HCT116 (cell line): Measurements from ENCODE around the gene ZYG11B.

ENCODE experiments used
- CBX3 ChIP-seq: IDR thresholded peaks from 2 replicates; pipeline ENCODE4 v1.6.1; 2012; ENCODE audit warnings: low read depth
- EZH2 ChIP-seq: fragments of 200-600 bp; sonication (generic); IDR thresholded peaks from 2 replicates; pipeline ENCODE4 v1.6.1; 2017; ENCODE audit warnings: antibody characterized with exemption, mixed run types
- POLR2AphosphoS5 ChIP-seq: IDR thresholded peaks from 2 replicates; pipeline ENCODE4 v1.6.1; 2011; ENCODE audit warnings: mild to moderate bottlenecking, low read depth, low read length, moderate library complexity
- REST ChIP-seq: IDR thresholded peaks from 2 replicates; pipeline ENCODE4 v1.6.1; 2012; ENCODE audit warnings: low read depth
- TF ChIP-seq, protein P1 (sequence below), 3 experiments: fragments of 200-600 bp in 1 of 3; sonication (generic) in 1 of 3; IDR thresholded peaks in 2 of 3; conservative IDR thresholded peaks in 1 of 3; 2 replicates each; pipeline ENCODE4 v1.5.1; 2012 to 2017; ENCODE audit warnings: low read depth in 2 of 3, low read length in 2 of 3, antibody characterized with exemption in 1 of 3, borderline replicate concordance in 1 of 3, control low read depth in 1 of 3, mild to moderate bottlenecking in 1 of 3, mixed read lengths in 1 of 3, mixed run types in 1 of 3, moderate library complexity in 1 of 3; ENCODE audit not compliant: insufficient read depth in 1 of 3
- TF ChIP-seq, protein P2 (sequence below): IDR thresholded peaks from 2 replicates; pipeline ENCODE4 v1.6.1; 2011; ENCODE audit warnings: mild to moderate bottlenecking, low read length, moderate library complexity; ENCODE audit not compliant: insufficient replicate concordance; ENCODE audit errors: extremely low read depth
- TF ChIP-seq, protein P3 (sequence below): IDR thresholded peaks from 2 replicates; pipeline ENCODE4 v1.6.1; 2012

GRCh38 chr1:52707927-52708655, 18.2 kb upstream of the ZYG11B start:
- TF ChIP-seq, protein P1, sequence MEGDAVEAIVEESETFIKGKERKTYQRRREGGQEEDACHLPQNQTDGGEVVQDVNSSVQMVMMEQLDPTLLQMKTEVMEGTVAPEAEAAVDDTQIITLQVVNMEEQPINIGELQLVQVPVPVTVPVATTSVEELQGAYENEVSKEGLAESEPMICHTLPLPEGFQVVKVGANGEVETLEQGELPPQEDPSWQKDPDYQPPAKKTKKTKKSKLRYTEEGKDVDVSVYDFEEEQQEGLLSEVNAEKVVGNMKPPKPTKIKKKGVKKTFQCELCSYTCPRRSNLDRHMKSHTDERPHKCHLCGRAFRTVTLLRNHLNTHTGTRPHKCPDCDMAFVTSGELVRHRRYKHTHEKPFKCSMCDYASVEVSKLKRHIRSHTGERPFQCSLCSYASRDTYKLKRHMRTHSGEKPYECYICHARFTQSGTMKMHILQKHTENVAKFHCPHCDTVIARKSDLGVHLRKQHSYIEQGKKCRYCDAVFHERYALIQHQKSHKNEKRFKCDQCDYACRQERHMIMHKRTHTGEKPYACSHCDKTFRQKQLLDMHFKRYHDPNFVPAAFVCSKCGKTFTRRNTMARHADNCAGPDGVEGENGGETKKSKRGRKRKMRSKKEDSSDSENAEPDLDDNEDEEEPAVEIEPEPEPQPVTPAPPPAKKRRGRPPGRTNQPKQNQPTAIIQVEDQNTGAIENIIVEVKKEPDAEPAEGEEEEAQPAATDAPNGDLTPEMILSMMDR (IDR thresholded peaks at IDR 0.05 in 2 of 3, conservative IDR thresholded peaks at IDR 0.05 in 1 of 3; ENCODE audit: borderline replicate concordance in 1 of 3, insufficient read depth in 1 of 3, low read depth in 2 of 3, low read length in 2 of 3), result no peak
- TF ChIP-seq, protein P2, sequence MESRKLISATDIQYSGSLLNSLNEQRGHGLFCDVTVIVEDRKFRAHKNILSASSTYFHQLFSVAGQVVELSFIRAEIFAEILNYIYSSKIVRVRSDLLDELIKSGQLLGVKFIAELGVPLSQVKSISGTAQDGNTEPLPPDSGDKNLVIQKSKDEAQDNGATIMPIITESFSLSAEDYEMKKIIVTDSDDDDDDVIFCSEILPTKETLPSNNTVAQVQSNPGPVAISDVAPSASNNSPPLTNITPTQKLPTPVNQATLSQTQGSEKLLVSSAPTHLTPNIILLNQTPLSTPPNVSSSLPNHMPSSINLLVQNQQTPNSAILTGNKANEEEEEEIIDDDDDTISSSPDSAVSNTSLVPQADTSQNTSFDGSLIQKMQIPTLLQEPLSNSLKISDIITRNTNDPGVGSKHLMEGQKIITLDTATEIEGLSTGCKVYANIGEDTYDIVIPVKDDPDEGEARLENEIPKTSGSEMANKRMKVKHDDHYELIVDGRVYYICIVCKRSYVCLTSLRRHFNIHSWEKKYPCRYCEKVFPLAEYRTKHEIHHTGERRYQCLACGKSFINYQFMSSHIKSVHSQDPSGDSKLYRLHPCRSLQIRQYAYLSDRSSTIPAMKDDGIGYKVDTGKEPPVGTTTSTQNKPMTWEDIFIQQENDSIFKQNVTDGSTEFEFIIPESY, result no peak
- TF ChIP-seq POLR2AphosphoS5 (no peak), EZH2 (no peak), CBX3 (no peak), REST (no peak)
- TF ChIP-seq, protein P3, sequence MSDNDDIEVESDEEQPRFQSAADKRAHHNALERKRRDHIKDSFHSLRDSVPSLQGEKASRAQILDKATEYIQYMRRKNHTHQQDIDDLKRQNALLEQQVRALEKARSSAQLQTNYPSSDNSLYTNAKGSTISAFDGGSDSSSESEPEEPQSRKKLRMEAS, result no peak; the same call in 1 of the 2 replicates
